HCT116 (cell line): ENCODE data around the gene TRIM65. TPM values are rescaled to one million over a fixed set of nuclear protein-coding genes. Genes with fewer than 3 reads are reported as not detected.

Experiments used
- ATAC-seq: fragments of 200-7000 bp; cut with Tn5 transposase; 2 replicates; pipeline ENCODE4 v1.9.1; 2020; ENCODE audit warnings: mild to moderate bottlenecking, moderate library complexity
- BruUV-seq: library from RNA; stranded (reverse); fragments of 400-500 nt; replicated peaks from 2 replicates; lab custom pipeline; 2021; lab: Mats Ljungman, UMichigan
- CTCF ChIA-PET: fragments of 300-600 bp; sonication (Branson Sonifier 250); formaldehyde crosslinking; loops from one replicate; lab custom pipeline; 2021; ENCODE audit warnings: antibody characterized with exemption; lab: Charles Lee
- POLR2A ChIA-PET: fragments of 300-600, 350-600 bp; sonication (Branson Sonifier 250); formaldehyde crosslinking; loops from one replicate; lab custom pipeline; 2021; ENCODE audit warnings: antibody characterized with exemption; lab: Charles Lee
- RAD21 ChIA-PET, 2 experiments: fragments of 300-600 bp; sonication (Branson Sonifier 250); formaldehyde crosslinking; loops; one replicate each; lab custom pipeline; 2023; ENCODE audit warnings: low total read pairs in 2 of 2; ENCODE audit not compliant: uncharacterized antibody in 2 of 2, unreplicated experiment in 2 of 2, low non-redundant PET in 1 of 2; lab: Charles Lee
- DNase-seq: peaks from one replicate; pipeline ENCODE4 v3.0.0-alpha.2; 2010; ENCODE audit warnings: low read depth, low spot score
- H2AFZ ChIP-seq: fragments of 200-600 bp; shearing (Covaris generic), sonication (generic); 2 replicates; pipeline ENCODE4 v1.6.1; 2017; ENCODE audit warnings: low read depth, mixed run types, mixed read lengths, antibody characterized with exemption, low read length; ENCODE audit not compliant: poor library complexity, severe bottlenecking
- H3K27ac ChIP-seq: 2 replicates; pipeline ENCODE4 v1.5.1; 2012; ENCODE audit warnings: low read depth, low read length
- H3K27me3 ChIP-seq: fragments of 200-600 bp; sonication (generic); 2 replicates; pipeline ENCODE4 v1.6.1; 2016; ENCODE audit warnings: mixed run types, low read length, mixed read lengths; ENCODE audit not compliant: insufficient read depth
- H3K36me3 ChIP-seq, 2 experiments: fragments of 200-500 bp in 1 of 2; fragments of 200-600 bp in 1 of 2; sonication (Bioruptor generic) in 1 of 2; sonication (generic) in 1 of 2; 2 replicates each; pipeline versions ENCODE4 v1.5.1 to v1.6.1; 2014 to 2016; ENCODE audit warnings: low read length in 2 of 2, inconsistent platforms in 1 of 2, mixed read lengths in 1 of 2, mixed run types in 1 of 2; ENCODE audit not compliant: insufficient read depth in 2 of 2, control insufficient read depth in 1 of 2
- H3K4me1 ChIP-seq, 2 experiments: fragments of 200-600 bp in 1 of 2; sonication (generic) in 1 of 2; 2 replicates each; pipeline versions ENCODE4 v1.5.1 to v1.6.1; 2012 to 2017; ENCODE audit warnings: low read length in 2 of 2, inconsistent platforms in 1 of 2, mild to moderate bottlenecking in 1 of 2, mixed read lengths in 1 of 2, mixed run types in 1 of 2, moderate library complexity in 1 of 2; ENCODE audit not compliant: insufficient read depth in 2 of 2, control insufficient read depth in 1 of 2
- H3K4me2 ChIP-seq: fragments of 200-600 bp; sonication (generic); 2 replicates; pipeline ENCODE4 v1.6.1; 2017; ENCODE audit warnings: mixed run types, low read length, mixed read lengths
- H3K4me3 ChIP-seq, 2 experiments: fragments of 200-600 bp in 1 of 2; sonication (generic) in 1 of 2; replicated peaks in 1 of 2; 2 replicates each; pipeline ENCODE4 v1.5.1; 2011 to 2016; ENCODE audit warnings: low read length in 2 of 2, control low read depth in 1 of 2, low read depth in 1 of 2, mild to moderate bottlenecking in 1 of 2, mixed read lengths in 1 of 2, mixed run types in 1 of 2
- H3K79me2 ChIP-seq: fragments of 200-600 bp; sonication (generic); 2 replicates; pipeline ENCODE4 v1.6.1; 2017; ENCODE audit warnings: mild to moderate bottlenecking, mixed run types, low read length, moderate library complexity, mixed read lengths; ENCODE audit not compliant: insufficient read depth
- H3K9ac ChIP-seq: fragments of 200-600 bp; sonication (generic); 2 replicates; pipeline ENCODE4 v1.6.1; 2016; ENCODE audit warnings: low read length, mixed read lengths
- H3K9me2 ChIP-seq: fragments of 200-600 bp; sonication (generic), shearing (Covaris generic); 2 replicates; pipeline ENCODE4 v1.6.1; 2017; ENCODE audit warnings: mixed run types, mild to moderate bottlenecking, moderate library complexity; ENCODE audit not compliant: insufficient read depth
- H3K9me3 ChIP-seq, 2 experiments: fragments of 200-500 bp in 1 of 2; fragments of 200-600 bp in 1 of 2; sonication (Bioruptor generic) in 1 of 2; sonication (generic) in 1 of 2; 2 replicates each; pipeline ENCODE4 v1.6.1; 2014 to 2017; ENCODE audit warnings: low read length in 2 of 2, mixed read lengths in 2 of 2, inconsistent platforms in 1 of 2, low read depth in 1 of 2, mild to moderate bottlenecking in 1 of 2, mixed run types in 1 of 2, moderate library complexity in 1 of 2; ENCODE audit not compliant: control insufficient read depth in 1 of 2, insufficient read depth in 1 of 2
- H4K20me1 ChIP-seq: fragments of 200-600 bp; sonication (generic), shearing (Covaris generic); 2 replicates; pipeline ENCODE4 v1.6.1; 2017; ENCODE audit warnings: mixed run types, mild to moderate bottlenecking, moderate library complexity; ENCODE audit not compliant: insufficient read depth
- FOSL1 ChIP-seq: IDR thresholded peaks from 2 replicates; pipeline ENCODE4 v1.6.1; 2012; ENCODE audit warnings: low read depth
- JUND ChIP-seq: IDR thresholded peaks from 2 replicates; pipeline ENCODE4 v1.6.1; 2012
- POLR2A ChIP-seq: IDR thresholded peaks from 2 replicates; pipeline ENCODE4 v1.7.0; 2011; ENCODE audit warnings: borderline replicate concordance; ENCODE audit not compliant: insufficient read depth, insufficient read length; ENCODE audit errors: extremely low read depth
- POLR2AphosphoS5 ChIP-seq: IDR thresholded peaks from 2 replicates; pipeline ENCODE4 v1.6.1; 2011; ENCODE audit warnings: mild to moderate bottlenecking, low read depth, low read length, moderate library complexity
- SIN3A ChIP-seq: IDR thresholded peaks from 2 replicates; pipeline ENCODE4 v1.6.1; 2012; ENCODE audit warnings: low read depth
- SP1 ChIP-seq: IDR thresholded peaks from 2 replicates; pipeline ENCODE4 v1.6.1; 2012; ENCODE audit warnings: low read depth
- TCF7L2 ChIP-seq: IDR thresholded peaks from 2 replicates; pipeline ENCODE4 v1.7.0; 2011; ENCODE audit warnings: borderline replicate concordance, inconsistent platforms; ENCODE audit not compliant: insufficient read depth, insufficient read length; ENCODE audit errors: extremely low read depth
- ZFX ChIP-seq: fragments of 450-650 bp; IDR thresholded peaks from 2 replicates; pipeline ENCODE4 v1.6.1; 2017
- ZNF274 ChIP-seq: fragments of 200-500 bp; sonication (Bioruptor generic); IDR thresholded peaks from 2 replicates; pipeline ENCODE4 v1.6.1; 2014; ENCODE audit warnings: mild to moderate bottlenecking, low read depth, low read length, inconsistent platforms
- intact Hi-C: fragments of 100-400 bp; cut with micrococcal nuclease; formaldehyde crosslinking; loops from 2 replicates; pipeline ENCODE4 v1.10.0; 2022
- total RNA-seq: library from RNA; stranded (reverse); gene quantifications from one replicate; pipeline ENCODE4 v1.2.1, GENCODE V29; 2021; ENCODE audit not compliant: unreplicated experiment
- TF ChIP-seq, protein P1 (sequence below): IDR thresholded peaks from 2 replicates; pipeline ENCODE4 v1.6.1; 2012
- TF ChIP-seq, protein P2 (sequence below): IDR thresholded peaks from 2 replicates; pipeline ENCODE4 v1.6.1; 2012

Gene TRIM65
- total RNA-seq, 1 experiment from 2014 or later, result 53.0 TPM

DNA sequence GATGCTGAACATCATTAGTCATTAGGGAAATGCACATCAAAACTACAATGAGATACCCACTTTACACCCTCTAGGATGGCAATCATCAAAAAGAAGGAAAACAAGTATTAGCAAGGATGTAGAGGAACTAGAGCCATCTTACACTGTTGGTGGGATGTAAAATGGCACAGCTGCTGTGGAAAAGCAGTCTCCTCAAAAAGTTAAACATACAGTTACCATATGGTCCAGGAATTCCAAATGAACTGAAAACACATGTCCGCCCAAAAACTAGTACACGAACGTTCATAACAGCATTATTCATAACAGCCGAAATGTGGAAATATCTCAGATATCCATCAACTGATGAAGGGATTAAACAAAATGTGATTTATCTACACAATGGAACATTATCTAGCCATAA, 37.1 kb upstream of the TRIM65 start:
- CTCF ChIA-PET, result no interaction called here

DNA sequence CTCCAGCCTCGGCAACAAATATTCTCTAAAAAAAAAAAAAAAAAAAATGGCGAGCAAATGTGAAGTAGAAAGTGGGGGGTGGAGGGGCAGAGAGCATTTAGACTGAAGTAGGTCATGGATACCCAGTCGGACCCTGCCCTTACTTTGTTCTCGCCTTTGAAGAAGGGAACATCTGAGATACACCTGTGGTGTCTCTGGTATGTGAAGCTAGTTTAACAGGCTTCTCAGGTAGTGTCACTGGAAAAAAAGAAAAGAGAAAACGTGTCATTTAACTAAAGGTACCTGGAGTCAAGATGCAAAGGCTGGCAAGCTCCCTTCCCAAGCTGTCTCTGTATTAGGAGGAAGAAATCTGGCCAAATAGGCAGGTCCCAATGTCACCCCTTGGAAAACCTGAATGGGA, 36.1 kb upstream of the TRIM65 start:
- no peaks in the 10 kb centered on the region for H3K27me3 ChIP-seq
- no peak for ATAC-seq
- no peaks in the 10 kb centered on the region for H3K4me1 ChIP-seq
- ChIA-PET POLR2A (no interaction called here), RAD21 (no interaction called here), CTCF (no interaction called here)
- no peak overlapping the region for H3K27ac ChIP-seq
- H3K4me3 ChIP-seq, result no peak overlapping the region
- H3K9me3 ChIP-seq, result no peaks in the 10 kb centered on the region
- no peak overlapping the region for H3K4me2 ChIP-seq
- DNase-seq, result no peak
- no peaks in the 10 kb centered on the region for H3K36me3 ChIP-seq
- H3K79me2 ChIP-seq, result no peaks in the 10 kb centered on the region
- no peaks in the 10 kb centered on the region for H4K20me1 ChIP-seq
- intact Hi-C loops, result no loop called here
- no TSS peak for BruUV-seq
- H3K9me2 ChIP-seq, result no peaks in the 10 kb centered on the region
- H2AFZ ChIP-seq, result no peak overlapping the region
- H3K9ac ChIP-seq, result no peak overlapping the region
- TF ChIP-seq ZNF274 (no peak), SP1 (no peak), ZFX (no peak), TCF7L2 (no peak), FOSL1 (no peak), SIN3A (no peak), JUND (no peak), POLR2AphosphoS5 (no peak)
- TF ChIP-seq, protein P1, sequence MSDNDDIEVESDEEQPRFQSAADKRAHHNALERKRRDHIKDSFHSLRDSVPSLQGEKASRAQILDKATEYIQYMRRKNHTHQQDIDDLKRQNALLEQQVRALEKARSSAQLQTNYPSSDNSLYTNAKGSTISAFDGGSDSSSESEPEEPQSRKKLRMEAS, result no peak

More for the DNA sequence above, 37.1 kb upstream of the TRIM65 start:
- H3K79me2 ChIP-seq, result no peaks in the 10 kb centered on the region
- TF ChIP-seq SP1 (no peak), TCF7L2 (no peak), FOSL1 (no peak), JUND (no peak), POLR2A (no peak)
- TF ChIP-seq, protein P2, sequence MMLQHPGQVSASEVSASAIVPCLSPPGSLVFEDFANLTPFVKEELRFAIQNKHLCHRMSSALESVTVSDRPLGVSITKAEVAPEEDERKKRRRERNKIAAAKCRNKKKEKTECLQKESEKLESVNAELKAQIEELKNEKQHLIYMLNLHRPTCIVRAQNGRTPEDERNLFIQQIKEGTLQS, result no peak
- TF ChIP-seq, protein P1, result no peak
- H4K20me1 ChIP-seq, result no peaks in the 10 kb centered on the region
- no peak overlapping the region for H3K4me2 ChIP-seq
- POLR2A ChIA-PET, result interaction anchor here (1.4 kb wide), 1 partner anchor 29 kb away, joined by 6 read pairs; the partner anchor contains the start of gene MRPL38
- H3K36me3 ChIP-seq, result no peaks in the 10 kb centered on the region
- RAD21 ChIA-PET, result no interaction called here
- no TSS peak for BruUV-seq
- intact Hi-C loops, result no loop called here
- no peak overlapping the region for H2AFZ ChIP-seq
- DNase-seq (no peak), ATAC-seq (no peak)
- no peaks in the 10 kb centered on the region for H3K9me2 ChIP-seq
- no peak overlapping the region for H3K27ac ChIP-seq
- no peak overlapping the region for H3K9ac ChIP-seq
- H3K4me3 ChIP-seq, result no peak overlapping the region
- no peaks in the 10 kb centered on the region for H3K27me3 ChIP-seq
- no peaks in the 10 kb centered on the region for H3K9me3 ChIP-seq
- no peaks in the 10 kb centered on the region for H3K4me1 ChIP-seq
